Stimulated activated naive CD8-positive, alpha-beta T cell treated with anti-CD3 and anti-CD28 coated beads, Interleukin-15, amount 100 ng/mL, for 72 hours (primary cell): ENCODE measurements around the gene FASTKD1.
"Not testable (repeated sequence)": the region's sequence is repeated elsewhere in the genome, so short reads cannot be mapped to it uniquely, and the experiment has no call there.

Source experiments
- ATAC-seq: fragments of 150-1000 bp; cut with Tn5 transposase; 2 replicates; pipeline ENCODE4 v1.10.0; 2021; ENCODE audit warnings: mild to moderate bottlenecking, moderate library complexity
- DNase-seq, 2 donors: peaks; one replicate each; pipeline ENCODE4 v3.0.0; 2021 to 2022
- H3K27ac Mint-ChIP-seq, 2 donors: one replicate each; pipeline ENCODE4 v1.8.0; 2022; ENCODE audit warnings: mild to moderate bottlenecking in 2 of 2, mixed read lengths in 2 of 2, moderate library complexity in 2 of 2
- H3K27me3 Mint-ChIP-seq: one replicate; pipeline ENCODE4 v1.8.0; 2022; ENCODE audit warnings: mixed read lengths
- H3K4me1 Mint-ChIP-seq: one replicate; pipeline ENCODE4 v1.8.0; 2022; ENCODE audit warnings: mild to moderate bottlenecking, mixed read lengths
- H3K4me3 Mint-ChIP-seq, 2 donors: one replicate each; pipeline ENCODE4 v1.8.0; 2022; ENCODE audit warnings: mild to moderate bottlenecking in 2 of 2, mixed read lengths in 2 of 2, moderate library complexity in 1 of 2
- H3K9me3 Mint-ChIP-seq, 2 donors: one replicate each; pipeline ENCODE4 v1.8.0; 2022; ENCODE audit warnings: mixed read lengths in 2 of 2

Gene FASTKD1, protein sequence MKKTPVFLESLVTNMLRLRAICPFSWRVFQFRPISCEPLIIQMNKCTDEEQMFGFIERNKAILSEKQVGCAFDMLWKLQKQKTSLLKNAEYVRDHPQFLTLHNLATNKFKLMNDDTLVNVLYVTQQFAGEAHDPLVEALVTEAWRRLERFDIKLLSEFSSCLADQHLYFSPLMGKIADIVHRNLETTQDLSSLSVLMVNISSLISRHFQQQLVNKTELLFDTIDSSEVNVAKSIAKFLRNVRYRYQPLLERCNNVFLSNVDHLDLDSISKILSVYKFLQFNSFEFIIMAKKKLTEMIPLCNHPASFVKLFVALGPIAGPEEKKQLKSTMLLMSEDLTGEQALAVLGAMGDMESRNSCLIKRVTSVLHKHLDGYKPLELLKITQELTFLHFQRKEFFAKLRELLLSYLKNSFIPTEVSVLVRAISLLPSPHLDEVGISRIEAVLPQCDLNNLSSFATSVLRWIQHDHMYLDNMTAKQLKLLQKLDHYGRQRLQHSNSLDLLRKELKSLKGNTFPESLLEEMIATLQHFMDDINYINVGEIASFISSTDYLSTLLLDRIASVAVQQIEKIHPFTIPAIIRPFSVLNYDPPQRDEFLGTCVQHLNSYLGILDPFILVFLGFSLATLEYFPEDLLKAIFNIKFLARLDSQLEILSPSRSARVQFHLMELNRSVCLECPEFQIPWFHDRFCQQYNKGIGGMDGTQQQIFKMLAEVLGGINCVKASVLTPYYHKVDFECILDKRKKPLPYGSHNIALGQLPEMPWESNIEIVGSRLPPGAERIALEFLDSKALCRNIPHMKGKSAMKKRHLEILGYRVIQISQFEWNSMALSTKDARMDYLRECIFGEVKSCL

GRCh38 chr2:169573160-169573973 is at the start of gene FASTKD1:
FASTKD1 (minus strand) TSS chr2:169573865; CDS start chr2:169572029, 1,836 bp downstream.
- DNase-seq (peak; percentile 64 to 84), ATAC-seq (peak; percentile 99)
- peak within 1 kb of the TSS; percentile 74 to 91 for H3K27ac Mint-ChIP-seq
- H3K4me1 Mint-ChIP-seq = peaks cover 26% of the 10 kb centered on the region
- peak within 1 kb of the TSS; percentile 96 for H3K4me3 Mint-ChIP-seq
- H3K9me3 Mint-ChIP-seq = no peaks in the 10 kb centered on the region
- H3K27me3 Mint-ChIP-seq = no peaks in the 10 kb centered on the region

- H3K27ac Mint-ChIP-seq = no peak overlapping the region
- no peaks in the 10 kb centered on the region for H3K9me3 Mint-ChIP-seq
- ATAC-seq (no peak), DNase-seq (no peak)
- H3K4me1 Mint-ChIP-seq = peaks cover 21% of the 10 kb centered on the region
- H3K4me3 Mint-ChIP-seq = no peak overlapping the region
- no peaks in the 10 kb centered on the region for H3K27me3 Mint-ChIP-seq
Observed at GRCh38 chr2:169623235-169623634, 49.6 kb upstream of the FASTKD1 start.

- Mint-ChIP-seq H3K4me1 (peaks cover 22% of the 10 kb centered on the region), H3K9me3 (peaks cover 7 to 8% of the 10 kb centered on the region in 2 donors), H3K27me3 (no peaks in the 10 kb centered on the region), H3K27ac (no peak overlapping the region), H3K4me3 (no peak overlapping the region)
- no peak for ATAC-seq
- no peak for DNase-seq
Observed at GRCh38 chr2:169620509-169620908, 46.8 kb upstream of the FASTKD1 start.

GRCh38 chr2:169619946-169620345 is 46.3 kb upstream of the FASTKD1 start:
- ATAC-seq (no peak), DNase-seq (no peak)
- H3K4me1 Mint-ChIP-seq = peaks cover 22% of the 10 kb centered on the region
- no peak overlapping the region for H3K4me3 Mint-ChIP-seq
- no peaks in the 10 kb centered on the region for H3K27me3 Mint-ChIP-seq
- no peak overlapping the region for H3K27ac Mint-ChIP-seq
- H3K9me3 Mint-ChIP-seq = peaks cover 8 to 9% of the 10 kb centered on the region in 2 donors

DNA sequence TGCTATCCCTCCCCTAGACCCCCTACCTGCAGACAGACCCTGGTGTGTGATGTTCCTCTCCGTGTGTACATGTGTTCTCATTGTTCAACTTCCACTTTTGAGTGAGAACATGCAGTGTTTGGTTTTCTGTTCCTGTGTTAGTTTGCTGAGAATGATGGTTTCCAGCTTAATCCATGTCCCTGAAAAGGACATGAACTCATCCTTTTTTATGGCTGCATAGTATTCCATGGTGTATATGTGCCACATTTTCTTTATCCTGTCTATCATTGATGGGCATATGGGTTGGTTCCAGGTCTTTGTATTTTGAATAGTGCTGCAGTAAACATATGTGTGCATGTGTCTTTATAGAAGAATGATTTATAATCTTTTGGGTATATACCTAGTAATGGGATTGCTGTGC is 42.3 kb upstream of the FASTKD1 start:
- H3K4me3 Mint-ChIP-seq, DNase-seq, H3K27me3 Mint-ChIP-seq, ATAC-seq, H3K27ac Mint-ChIP-seq, H3K9me3 Mint-ChIP-seq: not testable (repeated sequence)
- H3K4me1 Mint-ChIP-seq = peaks cover 22% of the 10 kb centered on the region

DNA sequence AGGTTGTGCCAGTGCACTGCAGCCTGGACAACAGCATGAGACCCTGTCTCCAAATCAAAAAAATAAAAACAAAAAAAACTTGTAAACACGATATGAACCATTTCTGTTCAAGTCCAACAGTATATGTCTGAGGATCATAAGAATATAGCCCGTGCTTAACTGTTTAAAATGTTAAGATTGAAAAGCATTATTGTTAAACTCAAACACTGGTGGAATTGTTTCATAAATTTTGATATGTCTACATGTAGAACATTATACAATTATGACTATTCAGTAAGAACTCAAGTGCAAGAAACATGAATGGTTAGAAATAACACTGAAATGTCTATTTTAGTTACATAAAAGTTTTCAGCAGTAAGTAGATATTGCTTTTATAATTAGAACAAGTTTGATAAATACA is 40.2 kb upstream of the FASTKD1 start:
- Mint-ChIP-seq H3K4me1 (peaks cover 8% of the 10 kb centered on the region), H3K9me3 (peaks cover 8 to 9% of the 10 kb centered on the region in 2 donors), H3K4me3 (no peak overlapping the region), H3K27ac (no peak overlapping the region), H3K27me3 (no peaks in the 10 kb centered on the region)
- DNase-seq = no peak
- ATAC-seq = no peak

DNA sequence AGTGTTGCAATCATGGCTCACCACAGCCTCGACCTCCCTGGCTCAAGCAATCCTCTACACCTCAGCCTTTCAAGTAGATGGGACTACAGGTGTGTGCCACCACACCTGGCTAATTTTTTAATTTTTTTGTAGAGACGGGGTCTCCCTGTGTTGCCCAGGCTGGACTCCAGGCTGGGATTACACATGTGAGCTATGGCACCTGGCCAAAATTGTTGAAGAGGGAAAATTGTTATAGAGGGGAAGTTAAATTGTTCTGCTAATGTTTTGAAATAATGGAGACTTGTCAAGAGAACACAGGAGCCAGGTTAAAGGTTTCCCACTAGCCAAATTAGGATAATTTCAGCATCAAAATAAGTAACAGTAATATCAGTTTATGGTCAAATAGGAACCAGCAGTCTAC is 35.6 kb upstream of the FASTKD1 start:
- Mint-ChIP-seq H3K9me3 (no peaks in the 10 kb centered on the region), H3K4me1 (no peaks in the 10 kb centered on the region), H3K27ac (peak overlapping the region in 1 of 2 donors; percentile 26), H3K27me3 (no peaks in the 10 kb centered on the region), H3K4me3 (no peak overlapping the region)
- DNase-seq = no peak
- no peak for ATAC-seq

DNA sequence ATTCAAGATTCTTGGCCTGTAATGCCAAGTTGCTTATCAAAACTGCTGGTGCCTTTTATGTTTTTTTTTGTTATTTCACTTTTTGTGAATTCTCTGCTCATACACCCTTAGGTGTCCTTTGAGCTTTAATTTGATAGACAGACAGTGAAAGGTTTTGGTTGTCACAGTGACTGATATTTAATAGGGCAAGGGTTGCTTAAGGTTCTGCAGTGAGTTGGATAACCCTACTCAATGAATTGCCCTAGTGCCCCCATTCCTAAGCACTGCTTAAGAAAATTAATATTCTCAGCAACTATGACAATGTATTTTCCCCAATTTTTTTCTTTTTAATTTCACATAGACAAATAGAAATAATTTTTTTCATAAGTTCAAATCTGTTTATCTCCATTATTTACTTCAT is 25.9 kb upstream of the FASTKD1 start:
- DNase-seq = no peak
- H3K9me3 Mint-ChIP-seq = no peaks in the 10 kb centered on the region
- H3K27ac Mint-ChIP-seq = no peak overlapping the region
- no peaks in the 10 kb centered on the region for H3K27me3 Mint-ChIP-seq
- ATAC-seq = no peak
- H3K4me3 Mint-ChIP-seq = no peak overlapping the region
- H3K4me1 Mint-ChIP-seq = peaks cover 30% of the 10 kb centered on the region

- Mint-ChIP-seq H3K9me3 (no peaks in the 10 kb centered on the region), H3K27me3 (no peaks in the 10 kb centered on the region), H3K27ac (no peak overlapping the region), H3K4me1 (peaks cover 30% of the 10 kb centered on the region), H3K4me3 (no peak overlapping the region)
- no peak for DNase-seq
- ATAC-seq = no peak
Observed at GRCh38 chr2:169598982-169599381, 25.3 kb upstream of the FASTKD1 start.

DNA sequence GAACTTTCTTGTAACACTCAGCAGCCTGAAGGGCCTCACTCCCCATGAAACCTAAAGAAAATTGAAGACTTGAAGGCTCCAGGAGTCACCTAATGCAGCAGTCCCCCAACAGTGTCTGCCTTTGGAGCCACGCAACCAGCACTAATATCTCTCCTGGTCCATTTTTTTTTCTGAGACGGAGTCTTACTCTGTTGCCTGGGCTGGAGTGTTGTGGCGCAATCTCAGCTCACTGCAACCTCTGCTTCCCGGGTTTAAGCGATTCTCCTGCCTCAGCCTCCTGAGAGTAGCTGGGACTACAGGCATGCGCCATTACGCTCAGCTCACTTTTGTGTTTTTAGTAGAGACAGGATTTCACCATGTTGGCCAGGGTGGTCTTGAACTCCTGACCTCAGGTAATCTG is 22.9 kb upstream of the FASTKD1 start:
- H3K4me1 Mint-ChIP-seq = peaks cover 29% of the 10 kb centered on the region
- H3K4me3 Mint-ChIP-seq, DNase-seq, ATAC-seq, H3K27me3 Mint-ChIP-seq, H3K9me3 Mint-ChIP-seq: not testable (repeated sequence)
- peak overlapping the region in 1 of 2 donors; percentile 88 for H3K27ac Mint-ChIP-seq

- H3K27me3 Mint-ChIP-seq = no peaks in the 10 kb centered on the region
- DNase-seq (no peak), ATAC-seq (no peak)
- no peaks in the 10 kb centered on the region for H3K9me3 Mint-ChIP-seq
- peaks cover 49% of the 10 kb centered on the region for H3K4me1 Mint-ChIP-seq
- H3K4me3 Mint-ChIP-seq = no peak overlapping the region
- H3K27ac Mint-ChIP-seq = no peak overlapping the region
Observed at GRCh38 chr2:169590804-169591203, 17.1 kb upstream of the FASTKD1 start.

GRCh38 chr2:169585673-169586072 is 12.0 kb upstream of the FASTKD1 start:
- H3K27me3 Mint-ChIP-seq = no peaks in the 10 kb centered on the region
- H3K9me3 Mint-ChIP-seq = peaks cover 4 to 7% of the 10 kb centered on the region in 2 donors
- ATAC-seq = no peak
- peak overlapping the region; percentile 99 to 100 for H3K27ac Mint-ChIP-seq
- peak overlapping the region; percentile 98 for H3K4me3 Mint-ChIP-seq
- no peak for DNase-seq
- peaks cover 47% of the 10 kb centered on the region for H3K4me1 Mint-ChIP-seq

DNA sequence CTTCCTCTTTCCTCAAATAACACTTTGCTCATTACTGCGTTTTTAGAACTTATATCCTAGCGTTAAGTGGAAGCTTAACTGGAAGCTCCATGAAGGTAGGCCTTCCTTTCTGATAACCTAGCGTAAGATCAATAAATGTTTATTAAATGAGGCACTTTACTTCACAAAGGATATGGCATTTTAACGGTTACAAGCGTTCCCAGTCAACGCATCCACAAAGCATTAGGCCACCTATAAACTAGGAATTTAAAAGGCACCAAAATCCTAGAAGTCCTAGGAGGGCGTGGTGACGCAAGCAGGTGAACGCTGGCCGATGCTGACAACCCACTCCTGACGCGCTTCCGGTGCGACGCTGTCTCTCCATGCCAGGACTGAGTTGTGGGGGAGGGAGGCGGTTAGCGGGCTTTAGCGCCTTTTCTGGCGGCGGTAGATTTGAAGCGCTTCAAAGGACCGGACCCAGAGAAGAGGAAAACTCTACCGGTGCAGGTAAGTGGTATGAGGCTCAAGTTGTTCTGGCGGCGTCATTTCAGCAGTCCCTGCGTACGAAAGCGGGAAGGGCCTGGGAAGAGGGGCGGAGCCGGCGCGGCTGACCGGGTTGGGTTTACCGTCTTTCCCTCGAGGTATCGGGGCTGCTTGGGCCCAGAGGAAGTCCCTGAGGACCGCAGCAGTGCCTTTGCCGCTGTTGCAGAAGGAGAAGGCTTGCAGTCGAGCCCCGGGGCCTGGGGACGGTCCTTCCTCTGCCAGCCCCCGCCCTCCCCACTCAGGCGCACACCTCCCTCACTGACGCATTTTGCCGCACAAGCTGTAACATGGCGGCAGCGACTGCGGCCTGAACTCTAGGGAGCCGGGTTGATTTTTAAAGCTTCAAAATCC is 10.6 kb upstream of the FASTKD1 start, which contains the start of gene PPIG:
PPIG (plus strand) TSS at position 347 of the 873 bp plus-strand sequence. CDS start 19,691 bp downstream, outside the sequence.
- H3K4me3 Mint-ChIP-seq = peak within 1 kb of the TSS; percentile 98
- ATAC-seq (peak; percentile 96), DNase-seq (peak; percentile 80 to 89)
- H3K27ac Mint-ChIP-seq = peak within 1 kb of the TSS; percentile 99 to 100
- peaks cover 33% of the 10 kb centered on the region for H3K4me1 Mint-ChIP-seq
- H3K27me3 Mint-ChIP-seq = peaks cover under 1% of the 10 kb centered on the region
- peaks cover 4 to 7% of the 10 kb centered on the region in 2 donors for H3K9me3 Mint-ChIP-seq

- Mint-ChIP-seq H3K27me3 (peaks cover 7% of the 10 kb centered on the region), H3K4me1 (peaks cover 26% of the 10 kb centered on the region), H3K9me3 (peaks cover 4 to 7% of the 10 kb centered on the region in 2 donors), H3K4me3 (no peak overlapping the region), H3K27ac (peak overlapping the region in 1 of 2 donors; percentile 100)
- ATAC-seq (no peak), DNase-seq (no peak)
Observed at GRCh38 chr2:169583518-169583917, 9.9 kb upstream of the FASTKD1 start.
